K562 (cell line): ENCODE data around the gene SHROOM3. TPM values are rescaled to one million over a fixed set of nuclear protein-coding genes. Genes with fewer than 3 reads are reported as not detected.

ENCODE experiments used
- ATAC-seq: fragments of 200-7000 bp; cut with Tn5 transposase; 3 replicates; pipeline ENCODE4 v1.9.1; 2020; ENCODE audit warnings: moderate library complexity
- BruUV-seq: library from RNA; stranded (reverse); fragments of 400-500 nt; replicated peaks from 2 replicates; lab custom pipeline; 2021; lab: Mats Ljungman, UMichigan
- CTCF ChIA-PET: fragments of 300-600 bp; formaldehyde crosslinking; extraction: SDS; loops from one replicate; lab custom pipeline; 2021; ENCODE audit warnings: low intra/inter-chr PET ratio; lab: Yijun Ruan, JAX
- POLR2A ChIA-PET: fragments of 300-600, 350-650 bp; sonication (Branson Sonifier 250); formaldehyde crosslinking; extraction: SDS; loops from one replicate; lab custom pipeline; 2021; ENCODE audit warnings: antibody characterized with exemption, inconsistent platforms; lab: Yijun Ruan, JAX
- DNase-seq, 4 experiments: peaks; one replicate each; pipeline versions ENCODE4 v3.0.0 to v3.0.0-alpha.2; 2011 to 2018; ENCODE audit warnings: low spot score in 3 of 4, mixed read lengths in 3 of 4; ENCODE audit errors: extremely low read depth in 1 of 4
- FAIRE-seq: peaks from 2 replicates; lab custom pipeline; 2011; peaks lifted over from hg19 to GRCh38; lab: Jason Lieb, UNC
- H2AFZ ChIP-seq: 2 replicates; pipeline ENCODE4 v1.6.0; 2011; ENCODE audit warnings: low read depth, low read length, control low read depth, inconsistent platforms
- H3K27ac ChIP-seq: fragments of 200-600 bp; 3 replicates; pipeline ENCODE4 v1.8.0; 2011; ENCODE audit warnings: low read depth, mild to moderate bottlenecking, control low read depth, inconsistent platforms, low read length, moderate library complexity, mixed read lengths; ENCODE audit errors: extremely low read depth
- H3K27me3 ChIP-seq, 2 experiments: fragments of 300-600 bp in 1 of 2; 2 replicates in 1 of 2; 3 replicates in 1 of 2; pipeline versions ENCODE4 v1.6.0 to v1.8.0; 2011; ENCODE audit warnings: inconsistent platforms in 2 of 2, low read length in 2 of 2, mild to moderate bottlenecking in 1 of 2, mixed read lengths in 1 of 2, moderate library complexity in 1 of 2; ENCODE audit not compliant: control insufficient read depth in 2 of 2, insufficient read depth in 2 of 2
- H3K36me3 ChIP-seq: fragments of 300-600 bp; 3 replicates; pipeline ENCODE4 v1.8.0; 2011; ENCODE audit warnings: mild to moderate bottlenecking, low read length, inconsistent platforms; ENCODE audit not compliant: control insufficient read depth, insufficient read depth
- H3K4me1 ChIP-seq, 2 experiments: fragments of 200-600 bp in 1 of 2; replicated peaks in 1 of 2; 2 replicates in 1 of 2; 3 replicates in 1 of 2; pipeline versions ENCODE4 v1.5.1 to v1.8.0; 2011; ENCODE audit warnings: inconsistent platforms in 2 of 2, low read length in 2 of 2, mild to moderate bottlenecking in 1 of 2, mixed read lengths in 1 of 2, moderate library complexity in 1 of 2; ENCODE audit not compliant: control insufficient read depth in 2 of 2, insufficient read depth in 2 of 2
- H3K4me2 ChIP-seq: 2 replicates; pipeline ENCODE4 v1.6.1; 2011; ENCODE audit warnings: low read length, control low read depth, inconsistent platforms, mixed read lengths; ENCODE audit not compliant: insufficient read depth
- H3K4me3 ChIP-seq: fragments of 200-600 bp; sonication (generic), shearing (Covaris generic); 2 replicates; pipeline ENCODE4 v1.5.1; 2016; ENCODE audit warnings: control low read depth, inconsistent platforms
- H3K79me2 ChIP-seq: fragments of 200-600 bp; 3 replicates; pipeline ENCODE4 v1.8.0; 2011; ENCODE audit warnings: low read length, inconsistent platforms; ENCODE audit not compliant: control insufficient read depth, insufficient read depth
- H3K9ac ChIP-seq, 2 experiments: 2 replicates each; pipeline versions ENCODE4 v1.6.0 to v1.6.1; 2011; ENCODE audit warnings: low read depth in 2 of 2, low read length in 2 of 2, control low read depth in 1 of 2, inconsistent platforms in 1 of 2, mild to moderate bottlenecking in 1 of 2, mixed read lengths in 1 of 2; ENCODE audit not compliant: insufficient read depth in 1 of 2
- H3K9me1 ChIP-seq: one replicate; pipeline ENCODE4 v1.6.0; 2011; ENCODE audit warnings: inconsistent platforms, mild to moderate bottlenecking, low read length, moderate library complexity; ENCODE audit not compliant: control insufficient read depth, insufficient read depth
- H3K9me3 ChIP-seq: replicated peaks from 2 replicates; pipeline ENCODE4 v1.5.1; 2011; ENCODE audit warnings: low read depth, low read length, inconsistent platforms; ENCODE audit not compliant: control insufficient read depth, insufficient read depth
- H4K20me1 ChIP-seq: replicated peaks from 2 replicates; pipeline ENCODE4 v1.6.1; 2011; ENCODE audit warnings: low read length, inconsistent platforms, mixed read lengths; ENCODE audit not compliant: control insufficient read depth, insufficient read depth
- ARHGAP35 ChIP-seq: fragments of 450-650 bp; IDR thresholded peaks from 2 replicates; pipeline ENCODE4 v1.6.1; 2018; ENCODE audit not compliant: partially characterized antibody
- ARID1B ChIP-seq: fragments of 450-650 bp; IDR thresholded peaks from 2 replicates; pipeline ENCODE4 v1.6.1; 2016; ENCODE audit warnings: antibody characterized with exemption, mild to moderate bottlenecking, inconsistent platforms
- DDX20 ChIP-seq: fragments of 450-650 bp; IDR thresholded peaks from 2 replicates; pipeline ENCODE4 v1.6.1; 2016; ENCODE audit warnings: missing genetic modification characterization, low read depth, mild to moderate bottlenecking, missing compliant biosample characterization, moderate library complexity
- HNRNPL ChIP-seq: fragments of 200-400 bp; formaldehyde crosslinking; IDR thresholded peaks from 2 replicates; pipeline ENCODE4 v1.6.1; 2017; ENCODE audit warnings: low read depth, mild to moderate bottlenecking, low read length
- IFI16 ChIP-seq: fragments of 250-450 bp; sonication (Bioruptor Pico); IDR thresholded peaks from 2 replicates; pipeline ENCODE4 v2.1.2; 2022; ENCODE audit warnings: mild to moderate bottlenecking, inconsistent platforms
- MED1 ChIP-seq: sonication (generic); formaldehyde crosslinking; IDR thresholded peaks from 2 replicates; pipeline ENCODE4 v1.8.1; 2023; ENCODE audit warnings: missing genetic modification reagents, borderline replicate concordance
- NRF1 ChIP-seq, 2 experiments: fragments of 450-650 bp; IDR thresholded peaks in 1 of 2; conservative IDR thresholded peaks in 1 of 2; 2 replicates each; pipeline ENCODE4 v1.6.1; 2014; ENCODE audit warnings: mild to moderate bottlenecking in 2 of 2
- POU5F1 ChIP-seq: fragments of 150-350 bp; IDR thresholded peaks from 2 replicates; pipeline ENCODE4 v1.6.1; 2014; ENCODE audit warnings: borderline replicate concordance, low read length, low read depth, mild to moderate bottlenecking; ENCODE audit not compliant: partially characterized antibody
- ZNF75A ChIP-seq: fragments of 450-650 bp; formaldehyde crosslinking; IDR thresholded peaks from 2 replicates; pipeline ENCODE4 v1.4.0; 2020; ENCODE audit warnings: mild to moderate bottlenecking
- whole genome bisulfite sequencing: fragments of 100-300 bp; shearing (Covaris generic); methylation state at CpG from one replicate; pipeline ENCODE4 v1.1.6; 2016; ENCODE audit warnings: low coverage, mixed read lengths; ENCODE audit not compliant: insufficient coverage; ENCODE audit errors: missing lambda C conversion rate; 5-methylcytosine and 5-hydroxymethylcytosine counted together
- in situ Hi-C: fragments of 300-500 bp; cut with MboI; formaldehyde crosslinking; loops from 4 replicates; pipeline ENCODE4 v1.15.0; 2018; ENCODE audit warnings: inconsistent platforms, mixed read lengths
- intact Hi-C: fragments of 100-400 bp; cut with micrococcal nuclease; formaldehyde crosslinking; loops from 2 replicates; pipeline ENCODE4 v1.14.2; 2022
- polyA plus RNA-seq, 8 experiments: library from polyadenylated mRNA; depleted of rRNA in 4 of 8; stranded (reverse) in 5 of 8; unstranded in 3 of 8; fragments of >200 nt; fragmentation: Nextera tagmentation in 2 of 8; fragmentation: Illumina TruSeq in 1 of 8; extraction: Ambion mirVana in 2 of 8; extraction: Trizol in 1 of 8; gene quantifications; 2 replicates each; pipeline versions ENCODE4 v1.2.1 to v1.2.3, GENCODE V29; 2011 to 2014; ENCODE audit warnings: inconsistent platforms in 1 of 8, missing spikeins in 1 of 8
- total RNA-seq, 7 experiments: library from RNA; depleted of rRNA in 6 of 7; stranded (reverse); fragments of >200 nt in 6 of 7; fragmentation: Illumina TruSeq in 2 of 7; extraction: Trizol in 2 of 7; gene quantifications; 2 replicates each; pipeline versions ENCODE4 v1.2.1 to v1.2.3, GENCODE V29; 2011 to 2021; ENCODE audit warnings: low replicate concordance in 1 of 7
- TF ChIP-seq, protein P1 (sequence below): fragments of 250-450 bp; sonication (Bioruptor Pico); IDR thresholded peaks from 2 replicates; pipeline ENCODE4 v1.8.0; 2022; ENCODE audit warnings: inconsistent platforms
- TF ChIP-seq, protein P2 (sequence below): sonication (generic); formaldehyde crosslinking; IDR thresholded peaks from 2 replicates; pipeline ENCODE4 v1.9.0; 2022; ENCODE audit warnings: mild to moderate bottlenecking, missing genetic modification reagents

The SHROOM3 gene
- total and polyA plus RNA-seq, 9 of the 15 experiments (the other 6 are each of a cell fraction or from before 2014, with no cell fraction given) = 0.01 to 0.07 TPM; not detected in 7

- FAIRE-seq = no peak
- Histone ChIP-seq H2AFZ (no peak overlapping the region), H3K9me1 (peaks cover 2% of the 10 kb centered on the region), H3K79me2 (no peaks in the 10 kb centered on the region), H4K20me1 (no peaks in the 10 kb centered on the region), H3K4me2 (no peak overlapping the region), H3K27me3 (peaks cover 38 to 42% of the 10 kb centered on the region in 2 experiments; a peak in 4 of 5 replicates), H3K9me3 (no peaks in the 10 kb centered on the region; the same call in 1 of the 2 replicates), H3K27ac (no peak overlapping the region), H3K9ac (no peak overlapping the region), H3K36me3 (no peaks in the 10 kb centered on the region), H3K4me1 (peaks cover 0 to 14% of the 10 kb centered on the region in 2 experiments; a peak in 1 of 5 replicates), H3K4me3 (no peak overlapping the region)
- 17% methylated on average over 26 of the region's 26 CpGs for WGBS
- in situ Hi-C loops = no loop called here
- TF ChIP-seq NRF1 (conservative IDR thresholded peaks at IDR 0.05 in 1 of 2, IDR thresholded peaks at IDR 0.05 in 1 of 2) (no peak), HNRNPL (no peak), ZNF75A (CRISPR knock-in tag) (no peak), ARID1B (no peak), DDX20 (tag) (no peak), IFI16 (CRISPR knock-in tag) (no peak), POU5F1 (no peak), ARHGAP35 (no peak), MED1 (CRISPR knock-in tag) (no peak)
- TF ChIP-seq, protein P1, sequence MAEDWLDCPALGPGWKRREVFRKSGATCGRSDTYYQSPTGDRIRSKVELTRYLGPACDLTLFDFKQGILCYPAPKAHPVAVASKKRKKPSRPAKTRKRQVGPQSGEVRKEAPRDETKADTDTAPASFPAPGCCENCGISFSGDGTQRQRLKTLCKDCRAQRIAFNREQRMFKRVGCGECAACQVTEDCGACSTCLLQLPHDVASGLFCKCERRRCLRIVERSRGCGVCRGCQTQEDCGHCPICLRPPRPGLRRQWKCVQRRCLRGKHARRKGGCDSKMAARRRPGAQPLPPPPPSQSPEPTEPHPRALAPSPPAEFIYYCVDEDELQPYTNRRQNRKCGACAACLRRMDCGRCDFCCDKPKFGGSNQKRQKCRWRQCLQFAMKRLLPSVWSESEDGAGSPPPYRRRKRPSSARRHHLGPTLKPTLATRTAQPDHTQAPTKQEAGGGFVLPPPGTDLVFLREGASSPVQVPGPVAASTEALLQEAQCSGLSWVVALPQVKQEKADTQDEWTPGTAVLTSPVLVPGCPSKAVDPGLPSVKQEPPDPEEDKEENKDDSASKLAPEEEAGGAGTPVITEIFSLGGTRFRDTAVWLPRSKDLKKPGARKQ (CRISPR knock-in tag) = no peak
- TF ChIP-seq, protein P2, sequence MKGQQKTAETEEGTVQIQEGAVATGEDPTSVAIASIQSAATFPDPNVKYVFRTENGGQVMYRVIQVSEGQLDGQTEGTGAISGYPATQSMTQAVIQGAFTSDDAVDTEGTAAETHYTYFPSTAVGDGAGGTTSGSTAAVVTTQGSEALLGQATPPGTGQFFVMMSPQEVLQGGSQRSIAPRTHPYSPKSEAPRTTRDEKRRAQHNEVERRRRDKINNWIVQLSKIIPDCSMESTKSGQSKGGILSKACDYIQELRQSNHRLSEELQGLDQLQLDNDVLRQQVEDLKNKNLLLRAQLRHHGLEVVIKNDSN (CRISPR knock-in tag) = no peak
- no peak for DNase-seq
- ATAC-seq = no peak
- ChIA-PET CTCF (no interaction called here), POLR2A (interaction anchor here (0.6 kb wide), 1 partner anchor 17 kb away, joined by 3 read pairs; no protein-coding TSS in a partner anchor)
- BruUV-seq = no TSS peak
- intact Hi-C loops = no loop called here
Observed at GRCh38 chr4:76741663-76742020, 306.6 kb downstream of the SHROOM3 start.
